HG03439 (cell line): ENCODE data around the gene SPNS2.

Experiments used
- ATAC-seq: cut with Tn5 transposase; IDR thresholded peaks from one replicate; pipeline ENCODE4 v1.9.1; 2021; ENCODE audit warnings: mild to moderate bottlenecking, moderate library complexity; ENCODE audit not compliant: unreplicated experiment

SPNS2 gene

DNA sequence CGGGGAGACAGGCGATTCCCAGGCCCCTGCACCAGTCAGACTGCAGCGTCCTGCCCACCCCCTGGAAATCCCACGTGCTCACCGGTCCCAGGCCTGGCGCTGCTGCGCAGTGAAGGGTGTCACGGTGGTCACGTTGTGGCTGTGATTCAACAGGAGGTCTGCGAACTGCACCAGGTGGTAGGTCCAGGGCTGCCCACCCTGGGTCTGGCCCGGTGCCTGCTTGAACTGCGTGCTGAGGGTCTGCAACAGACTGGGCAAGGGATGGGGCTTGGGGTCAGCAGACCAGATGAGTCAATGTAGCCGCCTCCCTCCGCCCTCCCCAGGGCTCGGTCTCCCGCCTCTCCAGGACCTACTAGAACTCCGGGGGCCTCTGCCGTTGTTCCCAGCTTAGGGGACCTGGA lies 49.4 kb downstream of the SPNS2 start:
- ATAC-seq: no peak

DNA sequence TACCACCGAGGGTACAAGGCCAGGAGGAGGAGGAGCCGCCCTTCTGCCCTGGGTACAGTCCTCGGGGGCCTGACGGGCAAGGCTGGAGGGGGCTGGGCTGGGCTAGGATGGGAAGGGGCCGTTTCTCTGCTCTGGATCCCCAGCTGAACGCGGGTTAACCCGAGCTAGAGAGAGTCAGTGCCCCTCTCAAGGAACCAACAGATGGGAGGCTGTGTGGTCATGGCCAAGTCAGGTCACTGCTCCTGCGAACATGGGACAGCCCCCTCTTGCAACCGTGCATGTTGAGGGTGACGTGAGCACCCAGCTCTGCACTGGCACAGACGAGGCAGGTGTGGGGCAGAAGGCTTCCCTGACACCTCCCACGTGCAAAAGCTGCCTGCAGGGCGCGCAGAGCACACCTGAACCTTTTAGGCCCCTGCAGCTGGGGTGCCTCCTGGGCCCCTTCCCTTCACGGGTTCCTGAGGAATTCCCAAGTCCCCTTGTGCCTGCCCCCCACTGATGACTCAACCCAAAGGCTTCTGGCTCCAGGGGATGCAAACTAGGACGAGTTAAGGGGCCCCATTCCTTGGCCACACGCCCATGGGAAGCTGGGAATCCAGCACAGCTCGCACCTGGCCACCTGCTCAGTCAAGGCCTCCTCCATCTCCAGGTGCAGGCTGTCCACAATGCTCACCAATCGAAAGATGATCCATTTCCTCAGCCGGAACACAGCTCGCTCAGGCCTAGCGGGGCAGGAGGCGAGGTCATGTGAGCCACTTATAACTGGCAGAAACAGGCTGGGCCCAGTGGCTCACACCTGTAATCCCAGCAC lies 50.2 kb downstream of the SPNS2 start:
- no peak for ATAC-seq

DNA sequence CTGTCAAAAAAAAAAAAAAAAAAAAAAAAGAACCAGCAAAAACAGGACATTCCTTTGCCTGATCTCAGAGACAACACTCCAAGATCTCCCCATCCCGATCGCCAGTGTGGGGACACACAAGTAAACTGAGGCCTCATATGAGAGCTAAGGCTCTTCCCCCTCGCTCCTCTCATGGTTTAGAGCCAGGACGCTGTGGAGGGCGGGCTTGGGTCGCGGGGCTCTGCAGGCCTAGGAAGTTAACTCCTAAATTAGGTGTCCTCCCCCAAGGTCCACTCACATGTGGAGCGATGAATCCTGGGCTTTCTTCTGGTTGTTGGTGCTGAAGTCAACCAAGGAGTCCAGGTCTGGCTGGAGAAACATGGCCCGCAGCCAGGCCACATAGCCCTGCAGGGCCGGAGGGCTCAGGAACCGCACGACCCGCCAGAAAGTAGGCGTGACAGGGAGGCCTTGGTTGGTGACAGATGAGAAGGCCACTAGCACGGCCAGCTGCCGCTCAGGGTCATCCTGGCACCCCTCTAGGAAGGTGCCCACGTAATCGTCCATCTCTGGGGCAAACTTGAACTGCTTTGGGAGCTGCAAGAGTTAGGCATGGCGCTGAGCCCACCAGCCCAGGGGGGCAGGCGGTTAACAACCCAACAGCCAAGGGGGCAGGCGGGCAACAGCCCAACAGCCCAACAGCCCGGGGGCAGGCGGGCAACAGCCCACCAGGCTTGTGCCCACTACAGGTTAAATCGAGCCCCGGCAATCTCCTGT lies 51.3 kb downstream of the SPNS2 start:
- no peak for ATAC-seq

DNA sequence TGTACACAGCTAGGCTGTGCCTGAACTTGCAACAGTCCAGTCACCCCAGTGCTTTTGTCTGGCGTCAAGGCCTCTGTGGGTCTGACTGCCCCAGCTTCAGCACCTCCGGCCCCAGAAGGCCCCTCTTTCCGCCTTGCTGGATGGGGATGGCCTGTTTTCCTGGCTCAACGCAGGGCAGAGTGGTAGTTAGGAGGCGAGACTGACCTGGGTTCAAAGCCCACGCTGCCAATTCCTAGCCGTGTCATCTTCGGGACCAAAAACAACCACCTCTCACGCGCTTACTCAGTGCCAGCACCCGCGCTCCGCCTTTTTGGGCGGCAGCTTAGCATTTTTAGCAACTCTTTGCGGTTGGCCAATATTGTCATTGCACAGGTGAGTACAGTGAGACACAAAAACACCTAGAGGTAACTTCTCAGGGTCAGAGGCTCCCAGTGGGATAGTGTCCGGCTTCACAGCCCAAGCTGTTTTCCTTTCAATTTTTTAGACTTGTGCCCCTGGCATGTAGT lies 51.9 kb downstream of the SPNS2 start:
- no peak for ATAC-seq

DNA sequence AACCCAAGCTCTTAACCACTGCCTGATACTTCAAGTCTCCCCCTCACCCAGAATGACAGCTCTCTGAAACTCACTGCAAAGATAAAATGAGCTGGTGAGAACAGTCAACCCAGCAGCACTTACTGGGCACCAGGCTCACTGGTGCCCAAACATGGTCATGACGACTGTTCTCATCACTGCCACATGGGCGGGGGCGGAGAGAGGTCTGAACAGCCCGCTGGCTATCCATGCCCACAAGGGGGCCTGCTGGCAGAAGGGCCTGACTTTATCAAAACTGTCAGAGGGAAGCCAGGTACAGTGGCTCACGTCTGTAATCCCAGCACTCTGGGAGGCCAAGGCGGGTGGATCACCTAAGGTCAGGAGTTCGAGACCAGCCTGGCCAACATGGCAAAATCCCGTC lies 52.5 kb downstream of the SPNS2 start:
- ATAC-seq: no peak

DNA sequence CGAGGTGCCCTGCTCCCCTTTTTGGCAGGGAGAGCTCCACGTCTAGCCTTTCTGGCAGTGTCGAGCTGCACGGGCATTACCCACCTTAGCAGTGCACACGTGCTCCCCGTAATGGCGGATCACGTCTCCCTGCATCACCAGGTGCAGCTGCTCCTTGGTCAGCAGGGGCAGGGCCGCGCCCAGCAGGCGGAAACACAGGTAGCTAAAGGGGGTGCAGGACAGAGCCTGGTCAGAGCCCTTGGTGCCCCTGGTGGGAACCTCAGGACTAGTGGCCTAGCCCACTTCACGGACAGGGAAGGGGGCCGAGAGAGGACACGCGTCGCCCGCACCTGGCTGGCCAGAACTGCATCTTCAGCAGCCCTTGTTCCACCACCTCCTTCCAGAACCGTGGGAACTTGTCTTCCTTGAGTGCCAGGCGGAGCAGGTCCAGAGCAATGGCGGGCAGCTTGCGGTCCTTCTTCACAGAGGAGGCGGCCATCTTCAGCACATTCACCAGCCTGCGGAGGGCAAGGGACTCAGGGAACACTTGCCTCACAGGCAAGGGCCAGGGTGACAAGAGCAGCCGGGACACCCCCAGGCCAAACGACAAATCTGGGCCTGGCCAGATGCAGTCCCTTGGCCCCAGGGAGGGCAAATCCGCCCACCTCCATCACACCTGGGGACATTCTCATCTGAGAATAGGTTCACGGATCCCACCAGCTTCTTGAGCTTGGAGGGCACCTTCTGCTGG lies 53.3 kb downstream of the SPNS2 start:
- ATAC-seq: no peak

DNA sequence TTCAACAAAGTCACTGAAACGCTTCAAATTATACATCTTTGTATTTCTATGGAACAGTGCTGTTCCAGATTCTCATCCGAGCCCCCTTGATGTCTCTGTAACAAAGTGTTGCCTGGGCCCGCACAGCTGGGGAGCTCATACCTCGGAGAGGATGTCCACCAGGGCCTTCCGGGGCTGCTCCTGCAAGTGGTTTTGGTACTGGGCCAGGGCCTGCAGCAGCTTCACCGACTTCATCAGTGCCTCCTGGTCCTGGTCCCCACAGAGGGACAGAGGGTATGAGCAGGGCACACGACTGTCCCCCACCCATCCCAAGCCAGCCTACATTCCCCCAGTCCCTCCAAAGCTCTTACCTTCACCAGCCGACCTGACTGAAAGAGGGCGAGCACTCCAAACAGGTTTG lies 55.0 kb downstream of the SPNS2 start:
- ATAC-seq: no peak

DNA sequence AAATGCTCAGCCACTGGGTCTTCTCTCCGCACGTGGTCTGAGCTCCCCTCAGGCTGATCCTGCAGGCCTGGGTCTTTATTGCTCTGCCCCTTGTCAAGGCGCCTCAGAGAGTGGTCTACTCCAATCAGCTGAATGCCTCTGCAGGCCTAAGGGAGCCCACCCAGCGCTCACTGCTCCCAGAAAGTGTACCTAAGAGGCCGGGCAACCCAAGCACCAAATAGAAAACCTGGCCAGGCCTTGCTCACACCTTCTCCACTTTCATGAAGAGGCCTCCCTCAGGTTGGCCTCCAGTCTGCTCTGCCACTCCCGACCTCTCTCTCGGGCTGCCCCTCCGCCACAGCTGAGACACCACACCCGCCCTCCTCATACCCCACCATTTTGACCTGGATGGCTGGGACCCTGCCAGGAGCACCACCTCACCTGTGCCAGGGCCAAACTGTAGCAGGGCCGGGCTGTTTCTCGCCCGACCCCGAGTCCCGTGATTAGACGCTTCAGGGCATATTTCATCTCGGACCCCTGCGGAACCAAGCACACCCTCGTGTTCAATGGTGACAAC lies 55.8 kb downstream of the SPNS2 start:
- ATAC-seq: peak; percentile 14

DNA sequence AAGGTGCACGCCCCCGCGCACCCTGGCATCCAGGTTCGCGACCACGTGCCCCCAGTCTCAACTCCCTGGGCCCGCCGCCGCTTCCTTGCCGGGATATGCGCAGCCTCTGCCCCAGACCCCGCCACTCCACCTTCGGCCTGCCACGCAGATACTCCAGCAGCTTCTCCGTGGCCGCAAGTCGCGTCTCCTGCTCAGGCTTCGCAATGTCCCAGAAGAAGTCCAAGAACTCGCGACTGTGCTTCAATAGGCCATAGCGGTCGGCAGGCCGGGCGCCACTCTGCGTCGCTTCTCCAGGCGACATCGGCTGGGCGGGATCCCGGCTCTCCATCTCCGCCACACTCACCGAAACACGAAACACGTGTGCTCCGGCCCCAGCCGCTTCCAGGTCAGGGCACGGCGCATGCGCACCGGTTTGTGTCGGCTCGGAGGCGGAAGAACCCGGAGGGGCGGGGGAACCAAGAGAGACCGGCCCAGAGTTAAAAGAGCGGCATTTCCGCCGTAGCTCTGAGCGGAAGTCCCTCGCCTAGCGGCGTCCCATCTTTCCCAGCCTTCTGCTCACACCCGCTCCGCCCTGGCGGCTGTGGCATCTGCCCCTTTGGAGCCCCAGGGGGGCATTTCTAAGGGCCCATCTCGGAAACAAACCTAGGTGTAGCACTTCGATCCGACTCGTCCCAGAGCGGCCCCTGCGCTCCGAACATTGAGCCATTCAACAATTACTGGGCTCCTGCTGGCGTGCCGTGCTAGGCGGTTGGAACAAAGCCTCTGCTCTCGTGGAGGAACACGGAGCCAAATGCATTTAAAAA lies 56.5 kb downstream of the SPNS2 start, which contains the start of gene MYBBP1A:
Gene MYBBP1A, minus strand, starts transcription at position 388 of the 803 bp plus-strand sequence. Its CDS starts 60 bp downstream, at position 328.
- peak; percentile 83 for ATAC-seq

DNA sequence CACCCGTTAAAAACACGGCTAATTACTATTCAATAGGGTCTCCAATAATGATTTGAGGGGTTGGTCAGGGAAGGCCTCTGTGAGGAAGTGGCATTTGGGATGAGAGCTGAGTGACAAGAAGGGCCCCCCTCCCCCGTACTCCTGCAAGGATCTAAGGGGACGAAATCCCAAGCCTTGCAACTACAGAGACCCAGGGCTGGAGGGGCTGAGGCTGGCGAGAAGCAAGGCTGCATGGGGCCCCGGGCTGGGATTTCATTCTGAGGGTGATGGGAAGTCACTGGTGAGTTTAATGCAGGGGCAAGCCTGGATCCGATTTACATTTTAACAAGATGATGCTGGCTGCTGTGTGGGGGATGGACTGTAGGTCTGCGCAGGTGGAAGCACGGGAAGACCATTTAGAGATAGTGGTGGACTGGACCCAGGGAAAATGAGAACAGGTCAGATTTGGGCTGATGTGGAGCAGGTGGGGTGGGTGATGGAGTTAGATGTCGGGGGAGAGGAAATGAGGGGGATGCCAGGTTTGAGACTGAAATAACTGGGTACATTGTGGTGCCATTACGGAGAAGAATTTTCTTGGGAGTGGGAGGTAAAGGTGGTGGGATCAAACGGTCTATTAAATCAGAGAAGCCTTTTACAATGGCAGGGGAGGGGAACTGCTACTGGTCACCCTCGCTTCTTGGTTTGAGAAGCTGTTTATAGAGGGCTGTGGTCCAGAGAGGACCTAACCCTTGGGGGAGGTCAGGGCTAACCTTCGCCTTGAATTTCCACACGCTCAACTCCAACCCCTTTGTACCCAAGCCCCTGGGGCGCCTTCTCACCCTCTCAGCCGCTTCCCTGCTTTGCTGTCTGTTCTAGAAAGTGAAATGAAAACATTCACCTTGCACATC lies 57.4 kb downstream of the SPNS2 start:
- no peak for ATAC-seq

DNA sequence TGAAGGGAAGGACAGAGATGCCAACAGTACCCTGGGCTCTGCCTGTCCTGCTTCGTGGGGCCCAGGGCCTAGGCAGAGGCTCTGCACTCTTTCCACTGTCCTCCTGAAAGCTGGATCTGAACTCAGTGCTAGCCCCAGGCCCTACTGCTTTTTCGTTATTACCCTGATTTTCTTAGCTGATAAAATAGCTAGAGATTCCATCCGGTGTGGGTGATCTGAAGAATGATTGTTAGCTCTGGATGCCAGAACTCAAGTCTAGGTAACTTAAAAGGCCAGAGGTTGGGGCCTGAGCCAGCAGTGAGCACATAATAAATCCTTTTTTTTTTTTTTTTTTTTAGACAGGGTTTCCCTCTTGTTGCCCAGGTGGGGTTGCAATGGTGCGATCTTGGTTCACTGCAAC lies 58.3 kb downstream of the SPNS2 start:
- no peak for ATAC-seq

DNA sequence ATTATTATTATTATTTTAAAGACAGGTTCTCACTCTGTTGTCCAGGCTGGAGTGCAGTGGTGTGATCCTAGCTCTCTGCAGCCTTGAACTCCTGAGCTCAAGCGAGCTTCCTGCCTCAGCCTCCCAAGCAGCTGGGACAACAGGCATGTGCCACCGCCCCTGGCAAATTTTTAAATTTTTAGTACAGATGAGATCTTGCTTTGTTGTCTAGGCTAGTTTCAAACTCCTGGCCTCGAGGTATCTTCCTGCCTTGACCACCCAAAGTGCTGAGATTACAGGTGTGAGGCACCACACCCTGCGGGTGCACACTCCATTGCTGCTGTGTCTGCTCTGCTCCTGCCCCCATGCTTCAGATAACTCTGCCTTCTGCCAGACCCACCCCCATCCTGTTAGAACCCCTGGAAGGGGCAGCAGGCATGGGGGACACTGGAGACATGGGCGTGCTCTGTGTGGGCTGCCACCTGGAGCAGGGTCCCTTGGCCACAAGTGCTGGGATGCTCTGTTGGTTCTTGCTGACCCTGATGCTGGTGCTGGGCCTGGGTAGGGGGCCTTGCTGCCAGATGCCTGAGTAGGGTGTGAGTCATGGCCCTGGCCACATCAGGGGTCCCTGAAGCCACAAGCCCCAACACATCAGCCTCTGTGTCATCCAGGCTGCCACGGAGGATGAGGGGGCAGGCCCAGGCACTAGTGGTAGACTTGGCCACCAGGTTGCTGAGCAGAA lies 59.1 kb downstream of the SPNS2 start:
- ATAC-seq: no peak

DNA sequence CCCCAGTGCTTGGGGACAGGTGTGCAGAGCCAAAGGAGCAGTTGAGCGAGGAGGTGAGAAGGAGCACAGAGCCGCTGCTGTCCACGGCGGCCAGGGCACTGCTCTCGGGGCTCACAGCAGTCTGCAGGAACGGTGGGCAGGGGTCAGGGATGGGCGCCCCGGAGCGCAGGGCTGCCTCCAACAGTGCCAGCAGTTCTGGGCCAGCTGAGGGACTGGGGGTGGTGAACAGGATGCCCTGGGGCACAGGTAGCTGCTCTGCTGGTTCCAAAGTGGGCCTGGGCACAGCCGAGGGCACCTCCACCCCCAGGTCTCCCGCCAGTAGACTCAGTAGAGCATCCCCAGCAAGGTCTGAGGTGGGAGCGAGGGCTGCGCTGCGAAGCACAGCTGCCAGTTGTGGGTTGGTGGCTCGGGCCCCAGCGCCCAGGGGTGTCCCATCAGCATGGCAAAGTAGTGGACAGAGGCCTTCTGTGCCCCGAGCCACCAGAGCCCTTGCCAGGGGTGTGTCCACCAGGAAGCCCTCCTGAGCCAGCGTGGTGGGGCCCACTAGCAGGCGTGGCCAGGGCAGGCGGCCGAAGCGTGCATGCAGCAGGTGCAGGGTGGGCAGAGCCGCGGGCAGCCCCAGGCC lies 59.8 kb downstream of the SPNS2 start:
- ATAC-seq: no peak

DNA sequence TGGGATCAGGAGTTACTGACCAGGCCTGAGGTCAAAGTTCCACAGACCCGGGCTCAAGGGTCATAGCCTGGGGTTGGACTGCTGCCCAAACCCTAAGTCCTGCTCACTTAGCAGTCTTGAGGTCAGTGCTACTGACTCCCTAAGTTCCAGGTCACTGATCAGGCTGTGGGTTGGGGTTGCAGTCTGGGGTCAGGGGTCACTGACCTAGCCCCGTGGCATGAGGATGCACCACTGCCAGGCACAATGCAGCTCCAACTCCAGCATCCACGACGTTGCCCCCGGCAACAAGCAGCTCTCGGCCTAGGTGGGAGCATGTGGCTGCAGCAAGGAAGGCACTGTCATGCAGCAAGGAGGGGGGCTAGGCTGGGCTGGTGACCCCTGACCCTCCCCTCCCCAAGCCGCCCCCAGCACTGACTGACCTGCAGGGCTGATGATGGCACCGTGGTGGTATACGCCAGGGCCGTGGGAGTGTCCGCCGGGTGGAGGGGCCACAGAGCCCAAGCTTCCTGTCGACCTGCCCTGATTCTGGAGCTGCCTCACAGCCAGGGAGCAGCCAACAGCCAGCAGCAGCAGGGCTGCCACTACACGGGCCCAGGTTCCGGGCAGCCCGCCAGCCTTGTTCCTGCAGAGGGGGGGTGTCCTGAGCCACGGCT lies 60.6 kb downstream of the SPNS2 start:
- ATAC-seq: no peak

DNA sequence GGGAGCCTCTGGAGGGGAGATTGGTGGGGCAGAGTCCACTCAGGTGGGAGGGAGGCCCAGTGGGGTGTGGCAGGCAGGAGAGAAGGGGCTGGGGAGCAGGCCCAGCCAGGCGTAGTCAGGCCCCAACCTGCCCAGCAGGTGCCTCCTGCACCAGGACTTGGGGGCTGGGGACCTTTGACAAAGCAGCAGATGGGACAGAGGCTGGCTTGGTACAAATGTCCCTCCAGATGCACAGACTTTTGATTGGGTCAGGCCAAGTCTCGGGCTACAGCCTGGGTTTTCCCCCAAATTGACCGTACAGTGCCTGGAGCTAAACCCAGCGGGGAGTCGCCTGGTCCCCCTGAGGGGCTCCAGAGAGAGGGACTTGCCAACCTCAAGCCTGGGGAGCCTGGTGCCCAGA lies 61.3 kb downstream of the SPNS2 start:
- no peak for ATAC-seq

DNA sequence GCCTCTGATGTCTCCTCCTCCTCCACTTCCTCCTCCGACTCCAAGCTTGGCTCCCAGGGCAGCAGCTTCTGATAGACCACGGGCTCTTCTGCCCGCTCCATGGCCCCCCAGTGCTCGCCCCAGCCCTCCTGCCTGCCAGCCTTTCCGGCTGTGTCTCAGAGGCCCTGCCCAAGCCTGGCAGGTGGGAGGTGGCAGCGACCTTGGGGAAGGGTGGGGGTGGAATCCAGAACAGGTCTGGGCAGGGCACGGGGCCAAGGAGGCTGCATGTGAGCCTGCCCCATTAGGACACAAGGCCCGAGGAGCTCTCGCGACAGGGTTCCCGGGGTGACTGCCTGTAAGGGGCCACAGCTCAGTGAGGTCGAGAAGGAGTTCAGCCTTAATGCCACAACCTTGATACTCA lies 61.7 kb downstream of the SPNS2 start, which contains the start of gene GGT6:
Gene GGT6, minus strand, starts transcription at position 157 of the 400 bp plus-strand sequence. Its CDS starts 56 bp downstream, at position 101.
- ATAC-seq: no peak

DNA sequence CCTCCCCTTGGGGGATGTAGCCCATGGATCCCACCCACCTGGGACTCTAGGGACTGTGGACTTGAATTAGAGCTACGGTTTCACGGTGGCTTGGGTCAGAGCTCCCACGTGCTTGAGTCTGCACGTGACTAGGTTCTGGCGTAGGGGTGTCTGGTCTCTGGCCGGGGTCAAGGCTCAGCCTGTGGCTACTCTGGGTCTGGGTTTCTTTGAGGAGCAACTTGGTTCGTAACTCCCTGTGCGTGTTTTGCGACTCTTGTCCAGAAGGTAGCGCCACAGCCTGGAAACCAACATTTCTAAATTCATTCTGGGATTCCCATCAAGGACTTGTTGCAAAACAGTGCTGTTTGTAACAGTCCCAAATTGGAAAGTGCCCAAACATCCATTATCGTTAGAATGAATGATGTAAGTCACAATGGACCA lies 62.2 kb downstream of the SPNS2 start:
- ATAC-seq: no peak
